ENCODE measurements around the gene EFNA5. TPM values are rescaled to one million over a fixed set of nuclear protein-coding genes. Genes with fewer than 3 reads are reported as not detected.

EFNA5 gene
- total RNA-seq, 1 experiment from 2014 or later = 0.22 TPM

DNA sequence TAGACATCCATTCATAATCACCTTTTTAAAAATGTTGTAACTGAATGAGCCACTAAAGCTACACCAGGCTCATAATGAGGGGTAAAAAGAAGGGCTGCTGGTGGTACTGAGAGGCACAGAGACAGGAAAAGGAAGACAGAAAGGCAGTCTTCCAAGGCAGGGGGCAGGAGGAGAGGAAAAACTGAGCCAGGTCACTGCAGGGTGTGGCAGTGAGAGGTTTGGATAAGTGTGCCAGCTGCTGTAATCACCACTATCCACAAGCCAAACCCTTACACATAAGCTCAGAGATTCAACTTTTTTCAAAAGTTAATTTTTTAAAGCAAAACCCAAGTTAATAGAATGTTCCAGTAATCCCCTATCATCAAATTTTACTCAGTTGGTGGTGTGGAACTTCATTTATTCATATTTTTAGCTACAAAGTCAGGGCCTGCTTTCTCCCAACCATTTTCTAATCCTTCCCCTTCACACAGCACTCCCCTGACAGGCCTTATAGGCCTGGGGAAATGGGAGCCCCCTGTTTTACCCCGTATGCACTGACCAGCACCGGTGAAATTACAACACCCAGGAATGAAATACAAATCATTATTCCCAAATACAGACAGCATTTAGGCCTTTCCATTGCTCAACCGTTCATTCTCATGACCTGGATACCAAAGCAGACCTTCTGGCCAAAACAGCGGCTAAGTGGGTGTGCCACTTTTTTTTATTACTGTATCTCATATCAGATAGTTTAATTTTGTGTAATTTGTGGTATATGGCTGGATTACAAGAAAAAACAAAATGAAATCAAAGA is 76.3 kb downstream of the EFNA5 start:
- DNase-seq (ENCODE audit: low read depth, low spot score) = no peak
- TF ChIP-seq CBX3 (IDR thresholded peaks at IDR 0.05; ENCODE audit: low read depth) (no peak), TCF7L2 (IDR thresholded peaks at IDR 0.05; ENCODE audit: borderline replicate concordance, extremely low read depth, insufficient read depth, insufficient read length) (no peak), ZNF274 (IDR thresholded peaks at IDR 0.05; ENCODE audit: low read depth, low read length) (no peak), ELF1 (IDR thresholded peaks at IDR 0.05; ENCODE audit: borderline replicate concordance, low read depth) (no peak), SRF (IDR thresholded peaks at IDR 0.05; ENCODE audit: low read depth) (no peak), MAX (IDR thresholded peaks at IDR 0.05) (no peak), FOSL1 (IDR thresholded peaks at IDR 0.05; ENCODE audit: low read depth) (no peak), SP1 (IDR thresholded peaks at IDR 0.05; ENCODE audit: low read depth) (no peak), REST (IDR thresholded peaks at IDR 0.05; ENCODE audit: low read depth) (no peak), ZBTB33 (IDR thresholded peaks at IDR 0.05; ENCODE audit: extremely low read depth, insufficient replicate concordance, low read length) (no peak), EZH2 (IDR thresholded peaks at IDR 0.05) (no peak), CEBPB (IDR thresholded peaks at IDR 0.05; ENCODE audit: low read depth) (no peak), RAD21 (IDR thresholded peaks at IDR 0.05; ENCODE audit: low read depth) (no peak), JUND (IDR thresholded peaks at IDR 0.05) (no peak), POLR2AphosphoS5 (IDR thresholded peaks at IDR 0.05; ENCODE audit: low read depth, low read length) (no peak)
- intact Hi-C loops (cut with micrococcal nuclease) = no loop called here
- H3K36me3 ChIP-seq (ENCODE audit: control insufficient read depth in 1 of 2, insufficient read depth in 2 of 2, low read length in 2 of 2) = no peaks in the 10 kb centered on the region
- no peak overlapping the region for H2AFZ ChIP-seq (ENCODE audit: low read depth, low read length, poor library complexity, severe bottlenecking)
- no peaks in the 10 kb centered on the region for H3K79me2 ChIP-seq (ENCODE audit: insufficient read depth, low read length)
- H3K4me1 ChIP-seq (ENCODE audit: control insufficient read depth in 1 of 2, insufficient read depth in 2 of 2, low read length in 2 of 2) = no peaks in the 10 kb centered on the region
- H3K9me2 ChIP-seq (ENCODE audit: insufficient read depth) = no peaks in the 10 kb centered on the region
- ChIA-PET CTCF (interaction anchor here (1.0 to 3.3 kb wide), 2 partner anchors 14 to 22 kb away, joined by 5 to 17 read pairs; no protein-coding TSS in a partner anchor), RAD21 (ENCODE audit: low non-redundant PET in 1 of 2, low total read pairs in 2 of 2, uncharacterized antibody in 2 of 2, unreplicated experiment in 2 of 2) (no interaction called here), POLR2A (no interaction called here)
- H3K9me3 ChIP-seq (ENCODE audit: control insufficient read depth in 1 of 2, insufficient read depth in 1 of 2, low read depth in 1 of 2, low read length in 2 of 2) = no peaks in the 10 kb centered on the region
- H4K20me1 ChIP-seq (ENCODE audit: insufficient read depth) = no peaks in the 10 kb centered on the region
- H3K27me3 ChIP-seq (ENCODE audit: insufficient read depth, low read length) = no peaks in the 10 kb centered on the region
- H3K4me2 ChIP-seq (ENCODE audit: low read length) = no peak overlapping the region
- no peak overlapping the region for H3K27ac ChIP-seq (ENCODE audit: low read depth, low read length)
- ATAC-seq = no peak
- BruUV-seq (replicated peaks) = no TSS peak
- no peak overlapping the region for H3K4me3 ChIP-seq (replicated peaks in 1 of 2; ENCODE audit: low read depth in 1 of 2, low read length in 2 of 2)
- H3K9ac ChIP-seq (ENCODE audit: low read length) = no peak overlapping the region
